ENCODE data around the gene ARHGAP12. TPM values are rescaled to one million over a fixed set of nuclear protein-coding genes. Genes with fewer than 3 reads are reported as not detected.

Gene ARHGAP12
- total and polyA plus RNA-seq, 10 donors, result 20.5 to 69.7 (median 46.9) TPM

DNA sequence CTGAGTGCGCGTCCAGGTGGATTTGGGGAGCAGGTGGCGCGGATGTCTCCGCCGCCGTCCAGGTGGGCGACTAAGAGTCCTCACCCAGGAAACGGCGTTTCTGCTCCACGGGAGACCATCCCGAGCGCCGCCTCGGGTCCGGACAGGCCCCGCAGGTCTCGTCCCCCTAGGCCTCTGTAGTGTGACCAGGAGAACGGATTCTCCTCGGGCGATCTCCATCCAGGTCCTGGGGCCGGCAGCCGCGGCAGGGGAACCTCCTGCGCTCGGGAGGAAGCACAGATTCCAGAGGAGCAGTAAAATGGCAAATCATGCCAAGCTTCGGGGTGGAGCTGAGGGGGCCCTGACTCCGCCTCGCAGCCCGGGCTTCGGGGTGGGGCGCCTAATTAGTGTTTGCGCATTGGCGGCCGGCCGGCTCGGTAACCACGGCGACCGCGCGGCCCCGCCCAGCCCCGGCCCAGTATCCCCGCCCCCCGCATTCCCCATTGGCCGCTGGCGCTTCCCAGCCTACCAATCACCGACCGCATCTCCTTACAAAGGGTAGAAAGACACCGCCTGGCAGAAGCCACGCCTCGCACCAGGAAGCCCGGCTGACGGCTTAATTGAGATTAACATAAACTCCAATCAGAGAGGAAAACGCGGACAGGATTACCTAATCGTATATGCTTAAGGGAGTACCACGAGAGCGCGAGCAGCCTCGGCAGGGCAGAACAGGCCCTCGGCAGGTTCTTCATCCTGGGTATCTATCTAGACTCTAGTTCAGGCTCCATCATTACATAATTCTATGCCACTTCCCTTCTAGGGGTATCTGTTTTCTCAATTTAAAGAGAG is 168.6 kb downstream of the ARHGAP12 start:
- intact Hi-C loops (cut with DNase I; ENCODE audit: low total_unique reads), result loop anchor here (10.0 kb wide), 1 partner anchor 445 kb away; the partner anchor contains the start of gene ZEB1
- TF ChIP-seq, protein P1, sequence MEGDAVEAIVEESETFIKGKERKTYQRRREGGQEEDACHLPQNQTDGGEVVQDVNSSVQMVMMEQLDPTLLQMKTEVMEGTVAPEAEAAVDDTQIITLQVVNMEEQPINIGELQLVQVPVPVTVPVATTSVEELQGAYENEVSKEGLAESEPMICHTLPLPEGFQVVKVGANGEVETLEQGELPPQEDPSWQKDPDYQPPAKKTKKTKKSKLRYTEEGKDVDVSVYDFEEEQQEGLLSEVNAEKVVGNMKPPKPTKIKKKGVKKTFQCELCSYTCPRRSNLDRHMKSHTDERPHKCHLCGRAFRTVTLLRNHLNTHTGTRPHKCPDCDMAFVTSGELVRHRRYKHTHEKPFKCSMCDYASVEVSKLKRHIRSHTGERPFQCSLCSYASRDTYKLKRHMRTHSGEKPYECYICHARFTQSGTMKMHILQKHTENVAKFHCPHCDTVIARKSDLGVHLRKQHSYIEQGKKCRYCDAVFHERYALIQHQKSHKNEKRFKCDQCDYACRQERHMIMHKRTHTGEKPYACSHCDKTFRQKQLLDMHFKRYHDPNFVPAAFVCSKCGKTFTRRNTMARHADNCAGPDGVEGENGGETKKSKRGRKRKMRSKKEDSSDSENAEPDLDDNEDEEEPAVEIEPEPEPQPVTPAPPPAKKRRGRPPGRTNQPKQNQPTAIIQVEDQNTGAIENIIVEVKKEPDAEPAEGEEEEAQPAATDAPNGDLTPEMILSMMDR (IDR thresholded peaks at IDR 0.05 in 8 of 11, conservative IDR thresholded peaks at IDR 0.05 in 3 of 11), result peak in 2 of 11 experiments; percentile 26 to 28
- peak; percentile 92 to 95 (median 94) for TF ChIP-seq POLR2AphosphoS5 (IDR thresholded peaks at IDR 0.05)
- peak in 2 of 3 donors; percentile 44 to 88 for TF ChIP-seq POLR2A (IDR thresholded peaks at IDR 0.05)
- H3K9me3 ChIP-seq, result no peaks in the 10 kb centered on the region
- WGBS, 5 donors, result 0 to 1% (median 1%) methylated on average over 40 to 63 of the region's 63 CpGs
- peak; percentile 98 for DNase-seq
- no peaks in the 10 kb centered on the region for H3K36me3 ChIP-seq
- H3K4me3 ChIP-seq, result peak overlapping the region; percentile 62 to 95 (median 78)
- peaks cover 4 to 24% (median 17%) of the 10 kb centered on the region in 6 donors for H3K4me1 ChIP-seq
- H3K27ac ChIP-seq, result peak overlapping the region; percentile 87 to 94 (median 93)
- no peaks in the 10 kb centered on the region for H3K27me3 ChIP-seq (replicated peaks in 1 of 7)

DNA sequence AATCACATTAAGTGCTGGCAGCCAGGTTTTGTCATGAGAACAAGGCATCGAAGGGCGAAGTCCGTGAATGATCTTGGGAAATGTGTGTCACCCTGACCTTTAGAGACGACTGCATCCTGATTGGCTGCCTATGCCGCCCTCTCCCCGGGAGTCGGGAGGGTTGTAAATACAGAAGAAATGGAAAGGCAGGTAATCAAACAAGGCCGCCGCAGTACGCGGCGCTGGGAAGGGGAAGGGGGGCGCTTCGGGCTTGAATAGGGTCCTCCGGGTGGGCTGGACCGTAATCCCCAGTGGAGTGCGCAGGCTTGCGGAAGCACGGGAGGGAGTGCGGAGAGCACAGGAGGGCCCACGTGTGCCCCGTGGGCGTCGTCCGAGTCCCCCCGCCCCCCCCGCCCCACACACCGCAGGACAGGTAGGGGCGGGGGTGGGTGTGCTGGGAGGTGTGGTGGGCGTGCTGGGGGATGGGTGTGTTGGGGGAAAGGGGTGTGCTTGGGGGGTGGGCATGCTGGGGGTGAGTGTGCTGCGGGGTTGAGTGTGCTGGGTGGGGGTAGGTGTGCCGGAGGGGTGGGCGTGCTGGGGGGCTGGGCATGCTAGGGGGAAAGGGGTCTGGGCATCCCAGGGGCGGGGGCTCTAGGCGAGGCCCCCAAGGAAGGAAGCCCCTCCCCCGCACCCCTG is 169.4 kb downstream of the ARHGAP12 start:
- Histone ChIP-seq H3K27ac (peak overlapping the region; percentile 82 to 94 (median 93)), H3K9me3 (no peaks in the 10 kb centered on the region), H3K4me3 (peak overlapping the region; percentile 62 to 95 (median 78)), H3K36me3 (no peaks in the 10 kb centered on the region), H3K4me1 (peaks cover 6 to 32% (median 20%) of the 10 kb centered on the region in 6 donors), H3K27me3 (replicated peaks in 1 of 7) (no peaks in the 10 kb centered on the region)
- peak; percentile 88 for DNase-seq
- intact Hi-C loops (cut with DNase I; ENCODE audit: low total_unique reads), result no loop called here
- no peak for TF ChIP-seq POLR2AphosphoS5 (IDR thresholded peaks at IDR 0.05)
- TF ChIP-seq, protein P1 (IDR thresholded peaks at IDR 0.05 in 8 of 11, conservative IDR thresholded peaks at IDR 0.05 in 3 of 11), result no peak
- no peak for TF ChIP-seq POLR2A (IDR thresholded peaks at IDR 0.05)
- 1 to 2% (median 2%) methylated on average over 19 to 36 of the region's 36 CpGs for WGBS, 5 donors

DNA sequence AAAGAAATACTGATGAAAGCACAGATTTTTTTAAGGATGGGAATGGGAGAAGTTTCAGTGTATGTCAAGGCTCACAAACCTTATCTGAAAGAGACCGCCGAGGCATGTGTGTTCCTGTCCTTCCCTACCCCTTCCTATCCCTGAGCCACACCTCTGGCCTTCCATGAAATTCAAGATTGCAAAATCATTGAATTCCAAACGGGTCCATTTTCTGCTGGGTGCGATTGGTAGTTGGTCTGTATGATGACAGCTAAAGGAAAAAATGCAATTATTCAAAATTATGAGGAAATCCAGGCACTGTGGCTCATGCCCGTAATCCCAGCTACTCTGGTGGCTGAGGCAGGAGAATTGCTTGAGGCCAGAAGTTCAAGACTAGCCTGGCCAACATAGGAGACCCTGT is 170.1 kb downstream of the ARHGAP12 start:
- Histone ChIP-seq H3K27ac (peak overlapping the region in 6 of 8 donors; percentile 65 to 94 (median 93)), H3K4me3 (no peak overlapping the region), H3K9me3 (no peaks in the 10 kb centered on the region), H3K27me3 (replicated peaks in 1 of 7) (no peaks in the 10 kb centered on the region), H3K4me1 (peaks cover 6 to 39% (median 24%) of the 10 kb centered on the region in 6 donors), H3K36me3 (no peaks in the 10 kb centered on the region)
- 75 to 88% (median 81%) methylated on average over 5 of the region's 5 CpGs for WGBS, 5 donors
- intact Hi-C loops (cut with DNase I; ENCODE audit: low total_unique reads), result no loop called here
- no peak for TF ChIP-seq POLR2A (IDR thresholded peaks at IDR 0.05)
- TF ChIP-seq, protein P1 (IDR thresholded peaks at IDR 0.05 in 8 of 11, conservative IDR thresholded peaks at IDR 0.05 in 3 of 11), result no peak
- no peak for TF ChIP-seq POLR2AphosphoS5 (IDR thresholded peaks at IDR 0.05)
- DNase-seq, result no peak

- intact Hi-C loops (cut with DNase I; ENCODE audit: low total_unique reads), result no loop called here
Measured at GRCh38 chr10:31757831-31758230, 170.8 kb downstream of the ARHGAP12 start.

More at GRCh38 chr10:31757831-31758230, 170.8 kb downstream of the ARHGAP12 start:
- DNase-seq, result no peak
- Histone ChIP-seq H3K36me3 (no peaks in the 10 kb centered on the region), H3K9me3 (no peaks in the 10 kb centered on the region), H3K4me1 (peaks cover 6 to 39% (median 24%) of the 10 kb centered on the region in 6 donors), H3K27ac (no peak overlapping the region), H3K4me3 (no peak overlapping the region), H3K27me3 (replicated peaks in 1 of 7) (no peaks in the 10 kb centered on the region)
- TF ChIP-seq POLR2AphosphoS5 (IDR thresholded peaks at IDR 0.05) (no peak), POLR2A (IDR thresholded peaks at IDR 0.05) (no peak)
- TF ChIP-seq, protein P1 (IDR thresholded peaks at IDR 0.05 in 8 of 11, conservative IDR thresholded peaks at IDR 0.05 in 3 of 11), result no peak
- 72 to 96% (median 83%) methylated on average over 6 to 7 of the region's 7 CpGs for WGBS, 5 donors

All from spleen (tissue), 11 donors.